HCT116 (cell line): ENCODE data around the gene SLC2A13. TPM values are rescaled to one million over a fixed set of nuclear protein-coding genes. Genes with fewer than 3 reads are reported as not detected.
"Not testable (repeated sequence)": the region's sequence is repeated elsewhere in the genome, so short reads cannot be mapped to it uniquely, and the experiment has no call there.

Experiments
- ATAC-seq: fragments of 200-7000 bp; cut with Tn5 transposase; 2 replicates; pipeline ENCODE4 v1.9.1; 2020; ENCODE audit warnings: mild to moderate bottlenecking, moderate library complexity
- BruUV-seq: library from RNA; stranded (reverse); fragments of 400-500 nt; replicated peaks from 2 replicates; lab custom pipeline; 2021; lab: Mats Ljungman, UMichigan
- CTCF ChIA-PET: fragments of 300-600 bp; sonication (Branson Sonifier 250); formaldehyde crosslinking; loops from one replicate; lab custom pipeline; 2021; ENCODE audit warnings: antibody characterized with exemption; lab: Charles Lee
- POLR2A ChIA-PET: fragments of 300-600, 350-600 bp; sonication (Branson Sonifier 250); formaldehyde crosslinking; loops from one replicate; lab custom pipeline; 2021; ENCODE audit warnings: antibody characterized with exemption; lab: Charles Lee
- RAD21 ChIA-PET, 2 experiments: fragments of 300-600 bp; sonication (Branson Sonifier 250); formaldehyde crosslinking; loops; one replicate each; lab custom pipeline; 2023; ENCODE audit warnings: low total read pairs in 2 of 2; ENCODE audit not compliant: uncharacterized antibody in 2 of 2, unreplicated experiment in 2 of 2, low non-redundant PET in 1 of 2; lab: Charles Lee
- DNase-seq: peaks from one replicate; pipeline ENCODE4 v3.0.0-alpha.2; 2010; ENCODE audit warnings: low read depth, low spot score
- H2AFZ ChIP-seq: fragments of 200-600 bp; shearing (Covaris generic), sonication (generic); 2 replicates; pipeline ENCODE4 v1.6.1; 2017; ENCODE audit warnings: low read depth, mixed run types, mixed read lengths, antibody characterized with exemption, low read length; ENCODE audit not compliant: poor library complexity, severe bottlenecking
- H3K27ac ChIP-seq: 2 replicates; pipeline ENCODE4 v1.5.1; 2012; ENCODE audit warnings: low read depth, low read length
- H3K27me3 ChIP-seq: fragments of 200-600 bp; sonication (generic); 2 replicates; pipeline ENCODE4 v1.6.1; 2016; ENCODE audit warnings: mixed run types, low read length, mixed read lengths; ENCODE audit not compliant: insufficient read depth
- H3K36me3 ChIP-seq, 2 experiments: fragments of 200-500 bp in 1 of 2; fragments of 200-600 bp in 1 of 2; sonication (Bioruptor generic) in 1 of 2; sonication (generic) in 1 of 2; 2 replicates each; pipeline versions ENCODE4 v1.5.1 to v1.6.1; 2014 to 2016; ENCODE audit warnings: low read length in 2 of 2, inconsistent platforms in 1 of 2, mixed read lengths in 1 of 2, mixed run types in 1 of 2; ENCODE audit not compliant: insufficient read depth in 2 of 2, control insufficient read depth in 1 of 2
- H3K4me1 ChIP-seq, 2 experiments: fragments of 200-600 bp in 1 of 2; sonication (generic) in 1 of 2; 2 replicates each; pipeline versions ENCODE4 v1.5.1 to v1.6.1; 2012 to 2017; ENCODE audit warnings: low read length in 2 of 2, inconsistent platforms in 1 of 2, mild to moderate bottlenecking in 1 of 2, mixed read lengths in 1 of 2, mixed run types in 1 of 2, moderate library complexity in 1 of 2; ENCODE audit not compliant: insufficient read depth in 2 of 2, control insufficient read depth in 1 of 2
- H3K4me2 ChIP-seq: fragments of 200-600 bp; sonication (generic); 2 replicates; pipeline ENCODE4 v1.6.1; 2017; ENCODE audit warnings: mixed run types, low read length, mixed read lengths
- H3K4me3 ChIP-seq, 2 experiments: fragments of 200-600 bp in 1 of 2; sonication (generic) in 1 of 2; replicated peaks in 1 of 2; 2 replicates each; pipeline ENCODE4 v1.5.1; 2011 to 2016; ENCODE audit warnings: low read length in 2 of 2, control low read depth in 1 of 2, low read depth in 1 of 2, mild to moderate bottlenecking in 1 of 2, mixed read lengths in 1 of 2, mixed run types in 1 of 2
- H3K79me2 ChIP-seq: fragments of 200-600 bp; sonication (generic); 2 replicates; pipeline ENCODE4 v1.6.1; 2017; ENCODE audit warnings: mild to moderate bottlenecking, mixed run types, low read length, moderate library complexity, mixed read lengths; ENCODE audit not compliant: insufficient read depth
- H3K9ac ChIP-seq: fragments of 200-600 bp; sonication (generic); 2 replicates; pipeline ENCODE4 v1.6.1; 2016; ENCODE audit warnings: low read length, mixed read lengths
- H3K9me2 ChIP-seq: fragments of 200-600 bp; sonication (generic), shearing (Covaris generic); 2 replicates; pipeline ENCODE4 v1.6.1; 2017; ENCODE audit warnings: mixed run types, mild to moderate bottlenecking, moderate library complexity; ENCODE audit not compliant: insufficient read depth
- H3K9me3 ChIP-seq, 2 experiments: fragments of 200-500 bp in 1 of 2; fragments of 200-600 bp in 1 of 2; sonication (Bioruptor generic) in 1 of 2; sonication (generic) in 1 of 2; 2 replicates each; pipeline ENCODE4 v1.6.1; 2014 to 2017; ENCODE audit warnings: low read length in 2 of 2, mixed read lengths in 2 of 2, inconsistent platforms in 1 of 2, low read depth in 1 of 2, mild to moderate bottlenecking in 1 of 2, mixed run types in 1 of 2, moderate library complexity in 1 of 2; ENCODE audit not compliant: control insufficient read depth in 1 of 2, insufficient read depth in 1 of 2
- H4K20me1 ChIP-seq: fragments of 200-600 bp; sonication (generic), shearing (Covaris generic); 2 replicates; pipeline ENCODE4 v1.6.1; 2017; ENCODE audit warnings: mixed run types, mild to moderate bottlenecking, moderate library complexity; ENCODE audit not compliant: insufficient read depth
- CTCF ChIP-seq, 3 experiments: fragments of 200-600 bp in 1 of 3; sonication (generic) in 1 of 3; IDR thresholded peaks in 2 of 3; conservative IDR thresholded peaks in 1 of 3; 2 replicates each; pipeline ENCODE4 v1.5.1; 2012 to 2017; ENCODE audit warnings: low read depth in 2 of 3, low read length in 2 of 3, antibody characterized with exemption in 1 of 3, borderline replicate concordance in 1 of 3, control low read depth in 1 of 3, mild to moderate bottlenecking in 1 of 3, mixed read lengths in 1 of 3, mixed run types in 1 of 3, moderate library complexity in 1 of 3; ENCODE audit not compliant: insufficient read depth in 1 of 3
- RAD21 ChIP-seq: IDR thresholded peaks from 2 replicates; pipeline ENCODE4 v1.6.1; 2012; ENCODE audit warnings: low read depth, mild to moderate bottlenecking
- SRF ChIP-seq: IDR thresholded peaks from 2 replicates; pipeline ENCODE4 v1.6.1; 2012; ENCODE audit warnings: low read depth
- intact Hi-C: fragments of 100-400 bp; cut with micrococcal nuclease; formaldehyde crosslinking; loops from 2 replicates; pipeline ENCODE4 v1.10.0; 2022
- total RNA-seq: library from RNA; stranded (reverse); gene quantifications from one replicate; pipeline ENCODE4 v1.2.1, GENCODE V29; 2021; ENCODE audit not compliant: unreplicated experiment
- TF ChIP-seq, protein P1 (sequence below): IDR thresholded peaks from 2 replicates; pipeline ENCODE4 v1.6.1; 2012

The SLC2A13 gene
- total RNA-seq, 1 experiment from 2014 or later, result 6.8 TPM

- H3K9me2 ChIP-seq, H2AFZ ChIP-seq, H3K27ac ChIP-seq, H3K4me1 ChIP-seq, intact Hi-C loops, H3K4me2 ChIP-seq, DNase-seq, CTCF ChIA-PET, H3K9ac ChIP-seq, H3K4me3 ChIP-seq, RAD21 ChIA-PET, H3K9me3 ChIP-seq, ATAC-seq, H3K36me3 ChIP-seq, BruUV-seq, POLR2A ChIA-PET, H3K79me2 ChIP-seq, H3K27me3 ChIP-seq, H4K20me1 ChIP-seq: not testable (repeated sequence)
These were observed 293.4 kb downstream of the SLC2A13 start for GRCh38 chr12:39812456-39812855.

GRCh38 chr12:39807043-39807442, 298.8 kb downstream of the SLC2A13 start:
- no peak for TF ChIP-seq SRF
- peak; percentile 34 to 76 (median 70); a peak in 5 of 6 replicates for TF ChIP-seq CTCF (IDR thresholded peaks at IDR 0.05 in 2 of 3, conservative IDR thresholded peaks at IDR 0.05 in 1 of 3; ENCODE audit: borderline replicate concordance in 1 of 3, insufficient read depth in 1 of 3, low read depth in 2 of 3, low read length in 2 of 3)
- TF ChIP-seq, protein P1, sequence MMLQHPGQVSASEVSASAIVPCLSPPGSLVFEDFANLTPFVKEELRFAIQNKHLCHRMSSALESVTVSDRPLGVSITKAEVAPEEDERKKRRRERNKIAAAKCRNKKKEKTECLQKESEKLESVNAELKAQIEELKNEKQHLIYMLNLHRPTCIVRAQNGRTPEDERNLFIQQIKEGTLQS, result no peak
- peak; percentile 32; the same call in 1 of the 2 replicates for TF ChIP-seq RAD21
- intact Hi-C loops, result no loop called here
- H3K4me3 ChIP-seq, result no peak overlapping the region
- no peak overlapping the region for H3K27ac ChIP-seq
- H4K20me1 ChIP-seq, result no peaks in the 10 kb centered on the region
- no peaks in the 10 kb centered on the region for H3K79me2 ChIP-seq
- POLR2A ChIA-PET, result no interaction called here
- no peak overlapping the region for H3K9ac ChIP-seq
- H3K9me2 ChIP-seq, result no peaks in the 10 kb centered on the region
- no peaks in the 10 kb centered on the region for H3K36me3 ChIP-seq
- no peak overlapping the region for H3K4me2 ChIP-seq
- CTCF ChIA-PET, result no interaction called here
- DNase-seq (peak; percentile 51), ATAC-seq (peak; percentile 94)
- no peaks in the 10 kb centered on the region for H3K9me3 ChIP-seq
- no peaks in the 10 kb centered on the region for H3K4me1 ChIP-seq
- no peaks in the 10 kb centered on the region for H3K27me3 ChIP-seq
- H2AFZ ChIP-seq, result no peak overlapping the region
- BruUV-seq, result no TSS peak
- RAD21 ChIA-PET, result no interaction called here
